ENCODE measurements around the gene KIF11. TPM values are rescaled to one million over a fixed set of nuclear protein-coding genes. Genes with fewer than 3 reads are reported as not detected.

The KIF11 gene
- total RNA-seq, 2 experiments from 2014 or later, result 55.0 to 55.6 TPM

DNA sequence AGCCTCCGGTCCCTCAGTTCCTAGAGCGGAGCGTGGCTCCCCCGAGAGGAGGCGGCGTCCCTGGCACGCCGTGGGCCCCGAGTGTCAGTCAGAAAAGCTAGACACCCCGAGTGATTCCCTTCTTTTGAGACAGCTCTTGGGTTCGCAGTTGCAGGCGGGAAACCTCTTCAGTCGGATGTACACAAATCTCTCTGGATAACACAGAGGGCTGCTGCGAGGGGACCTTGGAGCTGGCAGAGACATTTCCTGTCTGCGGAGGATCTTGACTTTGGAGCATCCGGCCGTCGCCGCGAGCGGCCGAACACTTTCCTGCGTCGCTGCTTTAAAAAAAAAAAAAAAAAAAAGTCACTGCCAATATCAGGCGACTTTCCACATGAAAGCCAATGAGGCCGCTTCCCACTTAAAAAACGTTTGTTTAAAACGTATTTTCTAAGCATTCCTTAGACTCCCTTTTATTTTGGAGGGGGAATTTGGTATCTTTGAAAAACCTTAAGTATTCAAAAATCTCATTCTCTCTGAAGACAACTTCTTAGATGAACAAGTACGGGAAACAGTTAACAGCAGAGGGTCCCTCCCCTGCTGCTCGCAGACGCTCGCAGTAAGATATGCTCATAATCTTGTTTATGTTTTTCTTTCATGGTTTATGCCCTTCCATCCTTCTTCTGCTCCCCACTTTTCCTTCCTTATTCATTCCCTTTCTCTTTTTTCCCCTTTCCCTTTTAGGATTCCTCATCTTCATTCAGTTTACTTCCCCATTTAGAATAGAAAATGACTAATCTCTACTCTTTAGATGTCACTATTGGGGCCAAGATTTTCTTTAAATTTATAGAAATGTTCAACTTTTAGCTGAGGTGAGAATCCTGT, 106.8 kb downstream of the KIF11 start:
- Mint-ChIP-seq H3K9me3 (no peaks in the 10 kb centered on the region), H3K4me3 (peak overlapping the region; percentile 74), H3K27me3 (peaks cover 89% of the 10 kb centered on the region), H3K4me1 (peaks cover 27% of the 10 kb centered on the region), H3K27ac (no peak overlapping the region), H3K36me3 (no peaks in the 10 kb centered on the region)
- DNase-seq, result peak; percentile 47

DNA sequence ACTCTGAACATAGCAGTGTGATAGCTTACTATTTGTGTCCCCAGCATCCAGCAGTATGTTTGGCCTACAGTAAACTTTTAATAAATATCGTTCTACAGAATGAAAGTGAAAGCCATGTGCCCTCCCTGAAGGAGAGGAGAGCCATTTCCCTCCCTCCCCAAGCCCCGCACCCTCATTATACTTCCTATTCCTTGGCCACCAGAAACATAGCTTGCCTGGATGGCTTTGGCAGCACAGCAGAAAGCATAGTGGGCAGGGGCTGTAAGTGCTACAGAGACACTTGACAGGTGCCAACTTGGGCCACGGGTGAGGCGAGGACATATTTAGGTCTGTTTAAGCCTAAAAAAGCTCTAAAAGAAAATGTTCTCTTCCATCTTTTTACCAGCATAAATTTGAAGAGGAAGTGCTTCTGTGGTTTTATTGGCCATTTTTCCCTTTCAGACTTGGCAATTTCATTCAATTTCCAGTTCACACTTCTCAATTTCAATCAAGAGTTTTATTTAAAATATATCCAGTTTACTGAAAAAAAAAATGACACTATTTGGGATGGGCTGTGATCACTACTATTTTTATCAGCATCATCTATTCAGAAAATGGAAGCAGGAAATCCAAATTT, 109.5 kb downstream of the KIF11 start:
- Mint-ChIP-seq H3K4me3 (no peak overlapping the region), H3K9me3 (no peaks in the 10 kb centered on the region), H3K4me1 (peaks cover 25% of the 10 kb centered on the region), H3K27ac (no peak overlapping the region), H3K27me3 (peaks cover 79% of the 10 kb centered on the region), H3K36me3 (no peaks in the 10 kb centered on the region)
- no peak for DNase-seq

Other genes with a start within 250 kb of the KIF11 start
- 10 to 100 TPM; 37.6 to 41.7 TPM for gene IDE, start 19.0 kb upstream of the KIF11 start, total RNA-seq
- under 1 TPM; 0.38 to 0.56 TPM for gene HHEX, start 96.8 kb downstream of the KIF11 start, total RNA-seq

All from activated naive CD8-positive, alpha-beta T cell treated with anti-CD3 and anti-CD28 coated beads for 36 hours (primary cell).